H1 (cell line): Measurements from ENCODE around the gene FEZF1. TPM values are rescaled to one million over a fixed set of nuclear protein-coding genes. Genes with fewer than 3 reads are reported as not detected.
A peak's percentile ranks its signal among the peaks of the same experiment; 100 is the strongest.

Experiments used
- CTCF ChIA-PET: fragments of 300-600 bp; sonication (Branson Sonifier 250); formaldehyde crosslinking; loops from one replicate; lab custom pipeline; 2021; ENCODE audit not compliant: partially characterized antibody; lab: Charles Lee
- POLR2A ChIA-PET: fragments of 300-600 bp; sonication (Branson Sonifier 250); formaldehyde crosslinking; loops from one replicate; lab custom pipeline; 2021; ENCODE audit warnings: inconsistent platforms; ENCODE audit not compliant: partially characterized antibody; lab: Charles Lee
- DNase-seq, 2 experiments: peaks; one replicate each; pipeline versions ENCODE4 v3.0.0 to v3.0.0-alpha.2; 2010 to 2022; ENCODE audit warnings: low spot score in 2 of 2, low read depth in 1 of 2, mixed read lengths in 1 of 2
- FAIRE-seq: peaks from 2 replicates; lab custom pipeline; 2011; peaks lifted over from hg19 to GRCh38; lab: Jason Lieb, UNC
- H2AFZ ChIP-seq: 2 replicates; pipeline ENCODE4 v1.8.1; 2012; ENCODE audit warnings: low read length, inconsistent platforms
- H2AK5ac ChIP-seq: 2 replicates; pipeline ENCODE4 v1.6.1; 2013; ENCODE audit warnings: low read depth, low read length
- H2BK120ac ChIP-seq: replicated peaks from 2 replicates; pipeline ENCODE3; 2013; ENCODE audit warnings: low read depth, low read length, inconsistent platforms
- H2BK12ac ChIP-seq: 2 replicates; pipeline ENCODE4 v1.6.1; 2013; ENCODE audit warnings: low read depth, low read length
- H2BK15ac ChIP-seq: 2 replicates; pipeline ENCODE4 v1.6.1; 2013; ENCODE audit warnings: low read length
- H2BK20ac ChIP-seq: 2 replicates; pipeline ENCODE4 v1.6.1; 2013; ENCODE audit warnings: low read length
- H2BK5ac ChIP-seq: 2 replicates; pipeline ENCODE4 v1.6.1; 2013; ENCODE audit warnings: low read depth, low read length
- H3K14ac ChIP-seq: 2 replicates; pipeline ENCODE4 v1.6.1; 2013; ENCODE audit warnings: inconsistent platforms; ENCODE audit not compliant: insufficient read length
- H3K18ac ChIP-seq: 2 replicates; pipeline ENCODE4 v1.6.1; 2013; ENCODE audit warnings: low read length; ENCODE audit errors: extremely low read depth
- H3K23ac ChIP-seq: 2 replicates; pipeline ENCODE4 v1.6.1; 2013; ENCODE audit warnings: inconsistent platforms; ENCODE audit not compliant: insufficient read length
- H3K23me2 ChIP-seq: 2 replicates; pipeline ENCODE4 v1.6.1; 2013; ENCODE audit warnings: low read depth, low read length
- H3K27ac ChIP-seq: 2 replicates; pipeline ENCODE4 v1.6.1; 2011; ENCODE audit warnings: low read depth, low read length, inconsistent platforms
- H3K27me3 ChIP-seq, 4 experiments: replicated peaks in 1 of 4; 1 replicate in 1 of 4; 2 replicates in 3 of 4; pipeline versions ENCODE4 v1.6.1 to v1.8.1; 2011 to 2013; ENCODE audit warnings: low read length in 3 of 4, mild to moderate bottlenecking in 3 of 4, inconsistent platforms in 2 of 4, mixed read lengths in 2 of 4, moderate library complexity in 1 of 4; ENCODE audit not compliant: control insufficient read depth in 3 of 4, insufficient read depth in 3 of 4; ENCODE audit errors: extremely low read depth in 1 of 4
- H3K36me3 ChIP-seq, 4 experiments: 2 replicates each; pipeline versions ENCODE4 v1.6.1 to v1.8.1; 2011 to 2013; ENCODE audit warnings: mild to moderate bottlenecking in 4 of 4, low read length in 3 of 4, moderate library complexity in 2 of 4, control low read depth in 1 of 4, inconsistent platforms in 1 of 4; ENCODE audit not compliant: insufficient read depth in 4 of 4, control insufficient read depth in 2 of 4
- H3K4ac ChIP-seq: replicated peaks from 2 replicates; pipeline ENCODE3; 2013; ENCODE audit warnings: low read length, low read depth, mixed read lengths, inconsistent platforms; ENCODE audit not compliant: insufficient read length
- H3K4me1 ChIP-seq, 4 experiments: replicated peaks in 1 of 4; 1 replicate in 1 of 4; 2 replicates in 3 of 4; pipeline versions ENCODE4 v1.6.1 to v1.8.1; 2011 to 2013; ENCODE audit warnings: low read length in 3 of 4, inconsistent platforms in 2 of 4, mixed read lengths in 1 of 4; ENCODE audit not compliant: insufficient read depth in 4 of 4, control insufficient read depth in 3 of 4
- H3K4me2 ChIP-seq, 2 experiments: 2 replicates each; pipeline versions ENCODE4 v1.6.1 to v1.8.1; 2011 to 2013; ENCODE audit warnings: low read depth in 2 of 2, low read length in 2 of 2, control low read depth in 1 of 2, inconsistent platforms in 1 of 2, mild to moderate bottlenecking in 1 of 2; ENCODE audit not compliant: insufficient read depth in 1 of 2
- H3K4me3 ChIP-seq, 4 experiments: fragments of 200-600, 300-600 bp in 1 of 4; sonication (generic), shearing (Covaris generic), sonication (Bioruptor Twin) in 1 of 4; 2 replicates each; pipeline versions ENCODE4 v1.5.1 to v1.8.1; 2011 to 2016; ENCODE audit warnings: low read length in 4 of 4, low read depth in 3 of 4, control low read depth in 2 of 4, inconsistent platforms in 2 of 4, mild to moderate bottlenecking in 2 of 4, mixed read lengths in 1 of 4, moderate library complexity in 1 of 4; ENCODE audit not compliant: insufficient read depth in 2 of 4; ENCODE audit errors: extremely low read depth in 1 of 4
- H3K56ac ChIP-seq: replicated peaks from 2 replicates; pipeline ENCODE3; 2013; ENCODE audit warnings: low read depth, mild to moderate bottlenecking, mixed read lengths, low read length, inconsistent platforms; ENCODE audit not compliant: insufficient read length
- H3K79me1 ChIP-seq: 2 replicates; pipeline ENCODE4 v1.6.1; 2013; ENCODE audit warnings: low read depth, low read length, control low read depth
- H3K79me2 ChIP-seq, 2 experiments: 2 replicates each; pipeline versions ENCODE4 v1.6.1 to v1.8.1; 2012 to 2013; ENCODE audit warnings: low read length in 2 of 2, mild to moderate bottlenecking in 2 of 2, inconsistent platforms in 1 of 2; ENCODE audit not compliant: insufficient read depth in 2 of 2, control insufficient read depth in 1 of 2
- H3K9ac ChIP-seq, 4 experiments: replicated peaks in 1 of 4; 1 replicate in 1 of 4; 2 replicates in 3 of 4; pipeline versions ENCODE4 v1.6.1 to v1.8.1; 2011 to 2013; ENCODE audit warnings: low read depth in 3 of 4, low read length in 3 of 4, control low read depth in 2 of 4, mild to moderate bottlenecking in 2 of 4, moderate library complexity in 2 of 4, inconsistent platforms in 1 of 4; ENCODE audit errors: extremely low read depth in 1 of 4
- H3K9me3 ChIP-seq, 2 experiments: 2 replicates each; pipeline versions ENCODE4 v1.6.1 to v1.8.1; 2012 to 2013; ENCODE audit warnings: mild to moderate bottlenecking in 2 of 2, moderate library complexity in 2 of 2, control low read depth in 1 of 2, inconsistent platforms in 1 of 2, low read depth in 1 of 2, low read length in 1 of 2, mixed read lengths in 1 of 2; ENCODE audit not compliant: insufficient read depth in 2 of 2
- H4K20me1 ChIP-seq, 2 experiments: replicated peaks in 1 of 2; 2 replicates each; pipeline versions ENCODE3 to v1.8.1; 2011 to 2013; ENCODE audit warnings: inconsistent platforms in 2 of 2, low read length in 2 of 2, mild to moderate bottlenecking in 1 of 2; ENCODE audit not compliant: insufficient read depth in 2 of 2, control insufficient read depth in 1 of 2
- H4K5ac ChIP-seq: 2 replicates; pipeline ENCODE4 v1.6.1; 2013; ENCODE audit warnings: low read length, low read depth, mixed read lengths, inconsistent platforms; ENCODE audit not compliant: insufficient read length
- H4K8ac ChIP-seq: 2 replicates; pipeline ENCODE4 v1.8.0; 2013; ENCODE audit warnings: mild to moderate bottlenecking, moderate library complexity, low read length, inconsistent platforms; ENCODE audit not compliant: insufficient read depth; ENCODE audit errors: extremely low read depth
- H4K91ac ChIP-seq: replicated peaks from 2 replicates; pipeline ENCODE3; 2013; ENCODE audit warnings: low read length, mixed read lengths, inconsistent platforms; ENCODE audit not compliant: insufficient read length
- CHD2 ChIP-seq: IDR thresholded peaks from 2 replicates; pipeline ENCODE4 v1.6.1; 2012; ENCODE audit warnings: low read length, improper control_type of control experiment
- HDAC2 ChIP-seq, 2 experiments: fragments of 300-600 bp in 1 of 2; sonication (generic) in 1 of 2; IDR thresholded peaks; 2 replicates each; pipeline ENCODE4 v1.6.1; 2011 to 2012; ENCODE audit warnings: low read depth in 2 of 2, low read length in 2 of 2, mild to moderate bottlenecking in 2 of 2, moderate library complexity in 2 of 2, borderline replicate concordance in 1 of 2, inconsistent platforms in 1 of 2
- RBBP5 ChIP-seq: IDR thresholded peaks from 2 replicates; pipeline ENCODE4 v1.7.1; 2012; ENCODE audit warnings: low read depth, mild to moderate bottlenecking, inconsistent platforms, low read length, moderate library complexity, borderline replicate concordance
- WGBS, 2 experiments: shearing (Covaris generic) in 1 of 2; methylation state at CpG; one replicate each; pipeline versions ENCODE4 v1.1.6 to v1.1.7; 2013 to 2015; ENCODE audit warnings: low lambda C conversion rate in 2 of 2, mixed read lengths in 2 of 2, inconsistent platforms in 1 of 2, low coverage in 1 of 2, missing lambda C conversion rate in 1 of 2; ENCODE audit not compliant: insufficient replicate concordance in 2 of 2, insufficient coverage in 1 of 2, insufficient read length in 1 of 2; ENCODE audit errors: extremely low coverage in 1 of 2, missing lambda C conversion rate in 1 of 2; 5-methylcytosine and 5-hydroxymethylcytosine counted together
- polyA plus RNA-seq, 7 experiments: library from polyadenylated mRNA; depleted of rRNA in 3 of 7; stranded (reverse) in 5 of 7; unstranded in 2 of 7; fragments of >200 nt in 5 of 7; fragments of 200-250 nt in 2 of 7; gene quantifications; 1 replicate in 5 of 7; 2 replicates in 1 of 7; 4 replicates in 1 of 7; pipeline versions ENCODE4 v1.2.1 to v1.2.3, GENCODE V29; 2011 to 2013; ENCODE audit warnings: missing spikeins in 2 of 7, mixed read lengths in 2 of 7
- total RNA-seq: library from RNA; stranded (reverse); fragmentation: NEBNext Ultra II Directional; extraction: Animal tissue kit (Norgen Biotek cat#: 25700); gene quantifications from 2 replicates; pipeline ENCODE4 v1.2.1, GENCODE V29; 2021

FEZF1 gene
- total and polyA plus RNA-seq, 2 of the 8 experiments (the other 6 are each of a cell fraction or from before 2014, with no cell fraction given) = 10.6 to 15.7 TPM

GRCh38 chr7:122300956-122301833 is 3.4 kb downstream of the FEZF1 start:
- no peak overlapping the region for H3K4ac ChIP-seq
- no peak overlapping the region for H2BK5ac ChIP-seq
- H4K5ac ChIP-seq = no peak overlapping the region
- peak overlapping the region; percentile 88 to 100 for H3K4me2 ChIP-seq
- 54% methylated on average over 11 of the region's 11 CpGs; no CpG with 5 or more reads in 1 of the 2 experiments for WGBS, 2 experiments
- H3K4me3 ChIP-seq = peak overlapping the region; percentile 79 to 84 (median 82); a peak in 5 of 8 replicates
- peaks cover 3 to 31% (median 14%) of the 10 kb centered on the region in 4 experiments for H3K4me1 ChIP-seq
- no peaks in the 10 kb centered on the region for H3K9me3 ChIP-seq
- H3K9ac ChIP-seq = no peak overlapping the region
- no peak overlapping the region for H3K56ac ChIP-seq
- H2BK15ac ChIP-seq = no peak overlapping the region
- no peak overlapping the region for H2BK120ac ChIP-seq
- H4K20me1 ChIP-seq = peaks cover 0 to 3% of the 10 kb centered on the region in 2 experiments
- TF ChIP-seq HDAC2 (IDR thresholded peaks at IDR 0.05; ENCODE audit: borderline replicate concordance in 1 of 2, low read depth in 2 of 2, low read length in 2 of 2) (no peak), RBBP5 (no peak), CHD2 (no peak)
- no peak overlapping the region for H3K27ac ChIP-seq
- H3K27me3 ChIP-seq = peaks cover 41 to 76% (median 66%) of the 10 kb centered on the region in 4 experiments
- H4K8ac ChIP-seq = no peak overlapping the region
- FAIRE-seq (peak; percentile 39), DNase-seq (no peak)
- H3K18ac ChIP-seq = 0 out of 2 replicates have a peak overlapping the region, but pooled peaks have one; percentile 16
- H2AK5ac ChIP-seq = no peak overlapping the region
- H4K91ac ChIP-seq = no peak overlapping the region
- no peaks in the 10 kb centered on the region for H3K79me2 ChIP-seq
- no peaks in the 10 kb centered on the region for H3K79me1 ChIP-seq
- H3K14ac ChIP-seq = no peak overlapping the region
- H2BK20ac ChIP-seq = no peak overlapping the region
- no peak overlapping the region for H2AFZ ChIP-seq
- H3K23me2 ChIP-seq = peaks cover 31% of the 10 kb centered on the region; the same call in 1 of the 2 replicates
- peaks cover 0 to 24% (median 2%) of the 10 kb centered on the region in 4 experiments; a peak in 2 of 8 replicates for H3K36me3 ChIP-seq
- no peak overlapping the region for H2BK12ac ChIP-seq
- no peak overlapping the region for H3K23ac ChIP-seq
- ChIA-PET POLR2A (interaction anchor here (0.9 to 2.6 kb wide), 7 partner anchors 9 to 164 kb away, joined by 3 to 15 read pairs (median 5); no protein-coding TSS in a partner anchor), CTCF (interaction anchor here (1.3 to 3.1 kb wide), 7 partner anchors 10 to 232 kb away, joined by 3 to 15 read pairs (median 10); no protein-coding TSS in a partner anchor)
